Measurements from ENCODE around the gene MYBL2. TPM values are rescaled to one million over a fixed set of nuclear protein-coding genes. Genes with fewer than 3 reads are reported as not detected.

The MYBL2 gene
- total RNA-seq, 1 experiment from 2014 or later: 159 TPM

DNA sequence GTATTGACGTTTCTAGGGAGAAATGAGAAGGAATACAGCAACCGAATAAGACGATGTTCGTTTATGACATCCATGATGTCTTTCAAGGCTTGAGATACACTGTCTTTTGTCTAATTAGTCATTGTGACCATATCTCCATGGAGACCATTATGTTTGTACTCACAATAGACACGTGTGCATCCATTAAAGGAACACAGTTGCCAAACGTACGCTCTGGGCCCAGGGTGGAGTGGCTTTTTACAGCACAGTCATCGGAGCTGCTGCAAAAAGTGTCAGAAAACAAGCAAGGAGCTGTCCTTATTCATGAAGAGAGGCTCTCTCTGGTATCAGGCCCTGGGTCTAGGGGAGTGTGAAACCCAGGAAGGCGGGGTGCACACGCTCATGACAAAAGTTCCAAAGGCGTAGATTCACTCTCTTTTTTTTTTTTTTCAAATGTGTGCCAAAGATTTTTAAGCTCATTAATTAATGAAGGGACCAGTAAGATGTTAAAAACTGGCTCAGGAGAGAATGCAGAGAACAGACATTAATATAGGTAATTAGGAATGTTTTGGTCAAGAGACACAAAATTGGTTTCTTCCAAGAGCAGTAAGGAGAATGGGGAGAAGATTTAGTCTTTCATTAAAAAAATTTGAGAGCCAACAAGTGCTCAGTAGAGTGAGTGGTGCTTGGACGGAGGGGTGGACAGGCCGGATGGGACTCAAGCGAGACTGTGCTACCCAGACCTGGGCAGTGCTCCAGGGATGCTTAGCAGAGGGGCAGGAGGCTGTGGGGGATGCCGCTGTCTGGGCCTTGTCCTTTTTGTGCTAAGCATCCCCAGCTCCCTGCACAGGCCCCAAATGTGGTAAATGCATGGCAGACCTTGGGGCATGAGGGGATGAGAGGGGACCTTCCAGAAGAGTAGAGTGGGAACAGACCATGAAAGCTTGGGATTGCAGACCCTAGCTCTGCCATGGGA lies 94.7 kb downstream of the MYBL2 start:
- Histone ChIP-seq H3K4ac (ENCODE audit: low read depth, low read length) (no peak overlapping the region), H4K91ac (ENCODE audit: insufficient read length, low read depth, low read length) (no peak overlapping the region), H3K18ac (ENCODE audit: insufficient read length, low read depth, low read length) (no peak overlapping the region), H3K79me2 (ENCODE audit: insufficient read depth, low read length) (no peaks in the 10 kb centered on the region), H2BK120ac (ENCODE audit: low read depth, low read length, poor library complexity, severe bottlenecking) (no peak overlapping the region), H3K23ac (ENCODE audit: insufficient read length, low read depth, low read length) (no peak overlapping the region), H2BK20ac (ENCODE audit: low read depth, low read length, poor library complexity, severe bottlenecking) (no peak overlapping the region), H3K27me3 (ENCODE audit: insufficient read depth, low read length) (no peaks in the 10 kb centered on the region), H3K14ac (ENCODE audit: insufficient read depth, low read length) (no peak overlapping the region), H3K9ac (ENCODE audit: extremely low read depth, insufficient read length, low read length) (no peak overlapping the region), H3K4me2 (ENCODE audit: insufficient read depth, insufficient read length, low read length) (no peak overlapping the region), H3K9me3 (ENCODE audit: control insufficient read depth, low read depth, low read length) (no peaks in the 10 kb centered on the region), H3K79me1 (ENCODE audit: insufficient read depth, low read depth, low read length, poor library complexity, severe bottlenecking) (no peaks in the 10 kb centered on the region), H2BK15ac (ENCODE audit: low read depth, low read length) (no peak overlapping the region), H3T11ph (ENCODE audit: low read length) (no peak overlapping the region), H2BK12ac (ENCODE audit: insufficient read length, low read depth, low read length) (no peak overlapping the region), H2BK5ac (ENCODE audit: insufficient read length, low read length) (no peak overlapping the region), H3K56ac (ENCODE audit: insufficient read length, low read depth, low read length) (no peak overlapping the region), H2AFZ (ENCODE audit: low read length) (no peak overlapping the region), H3K27ac (ENCODE audit: insufficient read length, low read depth, low read length) (no peak overlapping the region), H3K23me2 (ENCODE audit: insufficient read length, low read depth, low read length, poor library complexity, severe bottlenecking) (no peaks in the 10 kb centered on the region), H4K20me1 (ENCODE audit: control insufficient read depth, insufficient read depth, insufficient read length) (no peaks in the 10 kb centered on the region), H2AK5ac (ENCODE audit: insufficient read length, low read length) (no peak overlapping the region), H3K4me1 (ENCODE audit: insufficient read depth, low read length) (no peaks in the 10 kb centered on the region; the same call in 1 of the 2 replicates), H4K8ac (replicated peaks; ENCODE audit: insufficient read length, low read depth, low read length) (no peak overlapping the region), H4K5ac (ENCODE audit: insufficient read length, low read depth, low read length) (no peak overlapping the region)
- H3K4me1 Mint-ChIP-seq: peaks cover 6 to 10% of the 10 kb centered on the region in 2 experiments
- H3K27me3 Mint-ChIP-seq (ENCODE audit: low read depth): no peaks in the 10 kb centered on the region; the same call in 1 of the 2 replicates
- WGBS (ENCODE audit: extremely low coverage, insufficient read length, low lambda C conversion rate): no CpG with 5 or more reads among the region's 15 CpGs
- no peaks in the 10 kb centered on the region for H3K9me3 Mint-ChIP-seq
- TF ChIP-seq, protein P1, sequence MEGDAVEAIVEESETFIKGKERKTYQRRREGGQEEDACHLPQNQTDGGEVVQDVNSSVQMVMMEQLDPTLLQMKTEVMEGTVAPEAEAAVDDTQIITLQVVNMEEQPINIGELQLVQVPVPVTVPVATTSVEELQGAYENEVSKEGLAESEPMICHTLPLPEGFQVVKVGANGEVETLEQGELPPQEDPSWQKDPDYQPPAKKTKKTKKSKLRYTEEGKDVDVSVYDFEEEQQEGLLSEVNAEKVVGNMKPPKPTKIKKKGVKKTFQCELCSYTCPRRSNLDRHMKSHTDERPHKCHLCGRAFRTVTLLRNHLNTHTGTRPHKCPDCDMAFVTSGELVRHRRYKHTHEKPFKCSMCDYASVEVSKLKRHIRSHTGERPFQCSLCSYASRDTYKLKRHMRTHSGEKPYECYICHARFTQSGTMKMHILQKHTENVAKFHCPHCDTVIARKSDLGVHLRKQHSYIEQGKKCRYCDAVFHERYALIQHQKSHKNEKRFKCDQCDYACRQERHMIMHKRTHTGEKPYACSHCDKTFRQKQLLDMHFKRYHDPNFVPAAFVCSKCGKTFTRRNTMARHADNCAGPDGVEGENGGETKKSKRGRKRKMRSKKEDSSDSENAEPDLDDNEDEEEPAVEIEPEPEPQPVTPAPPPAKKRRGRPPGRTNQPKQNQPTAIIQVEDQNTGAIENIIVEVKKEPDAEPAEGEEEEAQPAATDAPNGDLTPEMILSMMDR (conservative IDR thresholded peaks at IDR 0.05): no peak
- H3K27ac Mint-ChIP-seq: no peak overlapping the region
- no peaks in the 10 kb centered on the region for H3K36me3 Mint-ChIP-seq (ENCODE audit: insufficient read depth in 1 of 3, low read depth in 3 of 3)
- H3K4me3 Mint-ChIP-seq: no peak overlapping the region
- no peak for DNase-seq

Measured in H9 (cell line).